Ishikawa (cell line): Measurements from ENCODE around the gene NOP10.

Experiments used
- CREB1 ChIP-seq: IDR thresholded peaks from 2 replicates; pipeline ENCODE4 v1.6.1; 2012; ENCODE audit warnings: low read depth
- FOXM1 ChIP-seq: IDR thresholded peaks from 2 replicates; pipeline ENCODE4 v1.6.1; 2012; ENCODE audit warnings: low read depth, borderline replicate concordance
- RAD21 ChIP-seq: IDR thresholded peaks from 2 replicates; pipeline ENCODE4 v1.6.1; 2012; ENCODE audit warnings: low read depth
- TCF12 ChIP-seq: IDR thresholded peaks from 2 replicates; pipeline ENCODE4 v1.6.1; 2012; ENCODE audit warnings: low read depth
- TEAD4 ChIP-seq: IDR thresholded peaks from 2 replicates; pipeline ENCODE4 v1.6.1; 2012
- USF1 ChIP-seq: IDR thresholded peaks from 2 replicates; pipeline ENCODE4 v1.6.1; 2012
- YY1 ChIP-seq: IDR thresholded peaks from 2 replicates; pipeline ENCODE4 v1.6.1; 2012; ENCODE audit warnings: low read depth
- ZBTB7A ChIP-seq: IDR thresholded peaks from 2 replicates; pipeline ENCODE4 v1.6.1; 2012; ENCODE audit warnings: low read depth
- TF ChIP-seq, protein P1 (sequence below): IDR thresholded peaks from 2 replicates; pipeline ENCODE4 v1.6.1; 2012; ENCODE audit warnings: low read depth, mild to moderate bottlenecking

Gene NOP10

DNA sequence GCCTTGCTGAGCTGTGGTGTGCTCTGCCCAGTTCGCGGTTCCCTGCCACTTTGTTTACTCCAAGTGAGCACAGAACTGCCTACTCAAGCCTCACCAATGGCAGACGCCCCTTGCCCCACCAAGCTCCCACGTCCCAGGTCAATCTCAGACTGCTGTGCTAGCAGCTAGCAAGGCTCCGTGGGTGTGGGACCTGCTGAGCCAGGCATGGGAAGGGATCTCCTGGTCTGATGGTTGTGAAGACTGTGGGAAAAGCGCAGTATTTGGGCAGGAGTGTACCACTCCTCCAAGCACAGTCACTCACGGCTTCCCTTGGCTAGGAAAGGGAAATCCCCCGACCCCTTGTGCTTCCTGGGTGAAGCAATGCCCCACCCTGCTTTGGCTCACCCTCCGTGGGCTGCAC lies 50.3 kb downstream of the NOP10 start:
- TF ChIP-seq FOXM1 (no peak), USF1 (no peak), YY1 (no peak), ZBTB7A (no peak), TCF12 (no peak), CREB1 (no peak), RAD21 (no peak), TEAD4 (no peak)
- TF ChIP-seq, protein P1, sequence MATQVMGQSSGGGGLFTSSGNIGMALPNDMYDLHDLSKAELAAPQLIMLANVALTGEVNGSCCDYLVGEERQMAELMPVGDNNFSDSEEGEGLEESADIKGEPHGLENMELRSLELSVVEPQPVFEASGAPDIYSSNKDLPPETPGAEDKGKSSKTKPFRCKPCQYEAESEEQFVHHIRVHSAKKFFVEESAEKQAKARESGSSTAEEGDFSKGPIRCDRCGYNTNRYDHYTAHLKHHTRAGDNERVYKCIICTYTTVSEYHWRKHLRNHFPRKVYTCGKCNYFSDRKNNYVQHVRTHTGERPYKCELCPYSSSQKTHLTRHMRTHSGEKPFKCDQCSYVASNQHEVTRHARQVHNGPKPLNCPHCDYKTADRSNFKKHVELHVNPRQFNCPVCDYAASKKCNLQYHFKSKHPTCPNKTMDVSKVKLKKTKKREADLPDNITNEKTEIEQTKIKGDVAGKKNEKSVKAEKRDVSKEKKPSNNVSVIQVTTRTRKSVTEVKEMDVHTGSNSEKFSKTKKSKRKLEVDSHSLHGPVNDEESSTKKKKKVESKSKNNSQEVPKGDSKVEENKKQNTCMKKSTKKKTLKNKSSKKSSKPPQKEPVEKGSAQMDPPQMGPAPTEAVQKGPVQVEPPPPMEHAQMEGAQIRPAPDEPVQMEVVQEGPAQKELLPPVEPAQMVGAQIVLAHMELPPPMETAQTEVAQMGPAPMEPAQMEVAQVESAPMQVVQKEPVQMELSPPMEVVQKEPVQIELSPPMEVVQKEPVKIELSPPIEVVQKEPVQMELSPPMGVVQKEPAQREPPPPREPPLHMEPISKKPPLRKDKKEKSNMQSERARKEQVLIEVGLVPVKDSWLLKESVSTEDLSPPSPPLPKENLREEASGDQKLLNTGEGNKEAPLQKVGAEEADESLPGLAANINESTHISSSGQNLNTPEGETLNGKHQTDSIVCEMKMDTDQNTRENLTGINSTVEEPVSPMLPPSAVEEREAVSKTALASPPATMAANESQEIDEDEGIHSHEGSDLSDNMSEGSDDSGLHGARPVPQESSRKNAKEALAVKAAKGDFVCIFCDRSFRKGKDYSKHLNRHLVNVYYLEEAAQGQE, result no peak
